ENCODE measurements around the gene IQUB.
"Not testable (repeated sequence)": the region's sequence is repeated elsewhere in the genome, so short reads cannot be mapped to it uniquely, and the experiment has no call there.

IQUB gene

DNA sequence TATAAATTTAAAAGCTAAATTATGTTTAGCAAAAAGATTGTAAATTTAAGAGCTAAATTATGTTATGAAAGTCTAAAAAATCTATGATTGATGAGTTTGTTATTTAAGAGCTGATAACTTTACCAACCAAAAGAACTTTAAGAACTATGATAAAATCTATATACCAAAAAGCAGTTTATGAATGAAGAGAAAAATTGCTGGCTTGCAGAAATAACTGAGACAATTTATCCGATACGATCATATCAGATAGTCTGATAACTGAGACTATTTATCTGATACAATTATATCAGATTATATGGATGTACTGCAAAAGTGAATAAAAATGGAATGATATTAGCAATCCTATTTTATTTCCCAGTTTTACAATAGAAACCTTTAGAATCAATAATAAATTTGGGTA, 50.2 kb downstream of the IQUB start:
- CTCF ChIA-PET: no interaction called here
- no peak for TF ChIP-seq FOXK2 (IDR thresholded peaks at IDR 0.05)
- TF ChIP-seq ELF4 (IDR thresholded peaks at IDR 0.05): no peak
- no peak for TF ChIP-seq FOXM1 (IDR thresholded peaks at IDR 0.05; ENCODE audit: borderline replicate concordance)
- TF ChIP-seq HDGF (IDR thresholded peaks at IDR 0.05; ENCODE audit: borderline replicate concordance): no peak
- TF ChIP-seq ARNT (IDR thresholded peaks at IDR 0.05): no peak
- no peak for DNase-seq (ENCODE audit: extremely low spot score)
- POLR2A ChIA-PET: no interaction called here

DNA sequence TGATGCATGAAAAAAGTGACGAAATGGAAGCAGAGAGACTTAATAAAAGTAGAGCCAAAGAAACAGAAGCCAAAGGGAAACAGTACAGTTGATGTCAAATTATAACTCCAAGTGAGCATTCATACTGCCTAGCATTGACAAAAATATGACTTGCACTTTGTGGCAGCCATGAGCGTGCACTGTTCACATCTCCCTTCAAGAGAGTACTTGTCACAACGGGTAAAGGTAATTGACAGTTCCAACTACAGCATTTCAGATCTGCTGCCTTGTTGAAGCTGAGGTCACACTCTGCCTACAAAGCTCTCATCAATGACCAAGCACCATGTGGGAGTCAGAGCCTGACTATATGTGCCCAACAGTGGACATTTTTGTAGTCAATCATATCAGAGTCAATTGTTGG, 54.3 kb downstream of the IQUB start:
- TF ChIP-seq ZNF384 (IDR thresholded peaks at IDR 0.05) (no peak), TARDBP (IDR thresholded peaks at IDR 0.05) (no peak), NFRKB (IDR thresholded peaks at IDR 0.05) (no peak), L3MBTL2 (conservative IDR thresholded peaks at IDR 0.05) (no peak), SP1 (IDR thresholded peaks at IDR 0.05) (no peak), ELF4 (IDR thresholded peaks at IDR 0.05) (no peak), ARNT (IDR thresholded peaks at IDR 0.05) (no peak), BHLHE40 (IDR thresholded peaks at IDR 0.05; ENCODE audit: borderline replicate concordance) (no peak), SUZ12 (IDR thresholded peaks at IDR 0.05) (no peak), FOXK2 (IDR thresholded peaks at IDR 0.05) (no peak), LEF1 (IDR thresholded peaks at IDR 0.05; ENCODE audit: borderline replicate concordance) (no peak), CTBP1 (IDR thresholded peaks at IDR 0.05; ENCODE audit: borderline replicate concordance) (no peak), FOXA1 (IDR thresholded peaks at IDR 0.05) (no peak), FOXM1 (IDR thresholded peaks at IDR 0.05; ENCODE audit: borderline replicate concordance) (no peak), HDGF (IDR thresholded peaks at IDR 0.05; ENCODE audit: borderline replicate concordance) (no peak)
- TF ChIP-seq, protein P1, sequence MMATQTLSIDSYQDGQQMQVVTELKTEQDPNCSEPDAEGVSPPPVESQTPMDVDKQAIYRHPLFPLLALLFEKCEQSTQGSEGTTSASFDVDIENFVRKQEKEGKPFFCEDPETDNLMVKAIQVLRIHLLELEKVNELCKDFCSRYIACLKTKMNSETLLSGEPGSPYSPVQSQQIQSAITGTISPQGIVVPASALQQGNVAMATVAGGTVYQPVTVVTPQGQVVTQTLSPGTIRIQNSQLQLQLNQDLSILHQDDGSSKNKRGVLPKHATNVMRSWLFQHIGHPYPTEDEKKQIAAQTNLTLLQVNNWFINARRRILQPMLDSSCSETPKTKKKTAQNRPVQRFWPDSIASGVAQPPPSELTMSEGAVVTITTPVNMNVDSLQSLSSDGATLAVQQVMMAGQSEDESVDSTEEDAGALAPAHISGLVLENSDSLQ (IDR thresholded peaks at IDR 0.05): no peak
- ChIA-PET CTCF (no interaction called here), POLR2A (no interaction called here)
- DNase-seq (ENCODE audit: extremely low spot score): no peak

DNA sequence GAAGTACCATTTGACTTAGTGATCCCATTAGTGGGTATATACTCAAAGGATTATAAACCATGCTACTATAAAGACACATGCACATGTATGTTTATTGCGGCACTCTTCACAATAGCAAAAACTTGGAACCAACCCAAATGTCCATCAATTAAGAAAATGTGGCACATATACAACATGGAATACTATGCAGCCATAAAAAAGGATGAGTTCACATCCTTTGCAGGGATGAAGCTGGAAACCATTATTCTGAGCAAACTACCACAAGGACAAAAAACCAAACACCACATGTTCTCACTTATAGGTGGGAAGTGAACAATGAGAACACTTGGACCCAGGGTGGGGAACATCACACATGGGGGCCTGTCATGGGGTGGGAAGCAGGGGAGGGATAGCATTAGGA, 56.3 kb downstream of the IQUB start:
- POLR2A ChIA-PET; DNase-seq (ENCODE audit: extremely low spot score): not testable (repeated sequence)

DNA sequence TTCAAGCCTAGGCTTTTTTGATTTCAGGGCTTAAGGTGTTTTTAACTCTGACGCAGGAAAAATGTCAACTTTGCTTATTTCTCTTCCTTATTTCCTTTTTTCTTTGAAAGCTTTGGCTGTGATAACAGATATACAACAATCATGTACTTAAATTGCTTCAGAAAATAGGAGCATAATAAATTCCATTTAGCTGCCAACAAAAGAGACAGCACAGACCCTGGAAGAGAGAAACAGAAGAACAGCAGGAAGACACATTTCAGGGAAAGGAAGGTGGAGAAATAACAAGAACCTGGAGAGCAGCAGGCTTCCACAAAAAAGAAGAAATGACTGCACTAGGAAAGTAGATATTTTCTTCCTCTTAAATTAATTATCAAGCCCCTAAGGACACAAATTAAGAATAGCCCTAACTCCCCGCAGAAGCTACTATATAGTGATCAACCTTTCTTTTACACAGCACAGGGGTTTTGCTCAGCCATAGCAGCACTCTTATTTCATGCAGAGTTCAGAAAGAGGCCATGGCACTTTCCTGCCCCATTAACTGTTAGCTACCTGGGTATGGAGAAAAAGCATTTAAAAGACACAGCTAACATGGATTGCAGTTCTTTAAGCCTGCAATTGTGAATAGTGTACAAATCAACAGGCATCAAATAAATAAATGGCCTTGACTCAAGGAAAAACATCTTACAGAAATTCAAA, 61.5 kb downstream of the IQUB start:
- ChIA-PET POLR2A (no interaction called here), CTCF (no interaction called here)
- no peak for TF ChIP-seq FOXK2 (IDR thresholded peaks at IDR 0.05)

More for the DNA sequence above, 56.3 kb downstream of the IQUB start:
- CTCF ChIA-PET: not testable (repeated sequence)

DNA sequence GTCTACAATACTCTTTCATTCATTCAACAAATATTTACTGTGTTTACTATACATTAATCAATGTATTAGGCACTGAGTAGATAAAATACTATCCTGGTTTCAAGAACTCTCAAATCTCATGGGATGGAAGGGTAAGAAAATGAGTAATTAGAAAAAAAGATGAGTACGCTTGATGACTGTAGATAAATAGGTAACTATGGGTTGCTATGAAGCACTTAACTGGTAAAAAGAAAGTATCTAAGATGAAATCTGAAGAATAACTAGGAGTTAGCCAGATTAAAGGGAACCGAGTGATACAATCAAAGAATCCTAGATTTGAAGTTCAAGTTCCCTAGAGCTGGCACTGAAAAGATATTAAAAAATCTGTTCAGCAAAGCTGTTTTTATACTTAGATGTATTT, 62.1 kb downstream of the IQUB start:
- no peak for DNase-seq (ENCODE audit: extremely low spot score)
- ChIA-PET CTCF (no interaction called here), POLR2A (no interaction called here)
- TF ChIP-seq ELF4 (IDR thresholded peaks at IDR 0.05): no peak
- no peak for TF ChIP-seq SP1 (IDR thresholded peaks at IDR 0.05)
- no peak for TF ChIP-seq BHLHE40 (IDR thresholded peaks at IDR 0.05; ENCODE audit: borderline replicate concordance)
- no peak for TF ChIP-seq NFRKB (IDR thresholded peaks at IDR 0.05)
- no peak for TF ChIP-seq HDGF (IDR thresholded peaks at IDR 0.05; ENCODE audit: borderline replicate concordance)
- TF ChIP-seq FOXA1 (IDR thresholded peaks at IDR 0.05): no peak
- TF ChIP-seq, protein P1 (IDR thresholded peaks at IDR 0.05): no peak
- TF ChIP-seq TARDBP (IDR thresholded peaks at IDR 0.05): no peak
- no peak for TF ChIP-seq FOXM1 (IDR thresholded peaks at IDR 0.05; ENCODE audit: borderline replicate concordance)
- no peak for TF ChIP-seq LEF1 (IDR thresholded peaks at IDR 0.05; ENCODE audit: borderline replicate concordance)
- TF ChIP-seq L3MBTL2 (conservative IDR thresholded peaks at IDR 0.05): no peak
- no peak for TF ChIP-seq ARNT (IDR thresholded peaks at IDR 0.05)

More for the DNA sequence above, 61.5 kb downstream of the IQUB start:
- DNase-seq (ENCODE audit: extremely low spot score): no peak

DNA sequence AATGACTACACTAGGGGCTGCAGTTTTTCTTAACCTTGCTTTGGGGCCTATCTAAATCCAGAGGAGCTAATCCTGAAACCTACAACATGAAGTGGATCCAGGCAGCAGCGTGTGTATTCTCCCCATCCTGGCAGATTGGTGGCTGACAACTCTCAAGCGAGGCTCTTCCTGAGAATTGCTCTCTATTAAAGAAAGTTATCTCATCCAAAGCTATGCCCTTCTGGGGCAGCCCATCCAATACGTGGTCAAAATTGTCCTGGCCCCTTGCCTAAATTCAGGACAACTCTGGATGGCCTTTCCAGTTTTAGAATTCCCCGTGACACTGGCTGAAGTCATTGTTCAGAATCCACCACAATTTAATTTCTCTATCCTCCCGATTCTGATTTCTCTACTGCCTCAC, 66.1 kb downstream of the IQUB start:
- ChIA-PET POLR2A (no interaction called here), CTCF (no interaction called here)
- DNase-seq (ENCODE audit: extremely low spot score): no peak
- TF ChIP-seq ARNT (IDR thresholded peaks at IDR 0.05): no peak
- TF ChIP-seq FOXM1 (IDR thresholded peaks at IDR 0.05; ENCODE audit: borderline replicate concordance): no peak
- no peak for TF ChIP-seq LEF1 (IDR thresholded peaks at IDR 0.05; ENCODE audit: borderline replicate concordance)
- TF ChIP-seq, protein P1 (IDR thresholded peaks at IDR 0.05): no peak
- TF ChIP-seq ZNF384 (IDR thresholded peaks at IDR 0.05): no peak
- TF ChIP-seq SP1 (IDR thresholded peaks at IDR 0.05): no peak
- TF ChIP-seq HDGF (IDR thresholded peaks at IDR 0.05; ENCODE audit: borderline replicate concordance): no peak
- no peak for TF ChIP-seq L3MBTL2 (conservative IDR thresholded peaks at IDR 0.05)
- no peak for TF ChIP-seq NFRKB (IDR thresholded peaks at IDR 0.05)
- no peak for TF ChIP-seq FOXK2 (IDR thresholded peaks at IDR 0.05)
- no peak for TF ChIP-seq BHLHE40 (IDR thresholded peaks at IDR 0.05; ENCODE audit: borderline replicate concordance)
- no peak for TF ChIP-seq CTBP1 (IDR thresholded peaks at IDR 0.05; ENCODE audit: borderline replicate concordance)
- TF ChIP-seq FOXA1 (IDR thresholded peaks at IDR 0.05): no peak
- no peak for TF ChIP-seq SUZ12 (IDR thresholded peaks at IDR 0.05)
- TF ChIP-seq ELF4 (IDR thresholded peaks at IDR 0.05): no peak
- TF ChIP-seq TARDBP (IDR thresholded peaks at IDR 0.05): no peak

DNA sequence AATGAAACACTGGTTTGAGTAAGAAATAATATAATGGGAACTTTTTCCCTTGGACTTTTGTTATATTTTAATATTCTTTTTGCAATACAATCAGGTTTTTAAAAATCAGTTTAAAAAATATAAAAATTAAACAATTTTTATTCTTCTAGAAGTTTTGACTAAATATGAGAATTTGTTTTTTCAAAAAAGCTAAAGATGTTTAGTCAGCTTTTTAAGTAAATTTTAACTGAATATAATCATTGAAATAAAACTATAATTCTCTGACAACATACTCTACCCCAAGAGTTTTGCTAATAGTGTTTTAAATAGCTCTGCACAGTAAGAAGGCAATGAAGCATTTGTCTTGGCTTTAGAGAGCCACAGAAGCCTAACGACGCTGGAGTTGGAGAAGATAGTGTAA, 70.5 kb downstream of the IQUB start:
- CTCF ChIA-PET: no interaction called here
- POLR2A ChIA-PET: no interaction called here
- DNase-seq (ENCODE audit: extremely low spot score): no peak
- TF ChIP-seq SUZ12 (IDR thresholded peaks at IDR 0.05) (no peak), SP1 (IDR thresholded peaks at IDR 0.05) (no peak), L3MBTL2 (conservative IDR thresholded peaks at IDR 0.05) (no peak), FOXM1 (IDR thresholded peaks at IDR 0.05; ENCODE audit: borderline replicate concordance) (no peak), TARDBP (IDR thresholded peaks at IDR 0.05) (no peak), LEF1 (IDR thresholded peaks at IDR 0.05; ENCODE audit: borderline replicate concordance) (no peak), ARNT (IDR thresholded peaks at IDR 0.05) (no peak), FOXK2 (IDR thresholded peaks at IDR 0.05) (no peak), ELF4 (IDR thresholded peaks at IDR 0.05) (no peak), NFRKB (IDR thresholded peaks at IDR 0.05) (no peak), CTBP1 (IDR thresholded peaks at IDR 0.05; ENCODE audit: borderline replicate concordance) (no peak)
- TF ChIP-seq, protein P1 (IDR thresholded peaks at IDR 0.05): no peak

All from HEK293T (cell line).